ENCODE data around the gene CD320. TPM values are rescaled to one million over a fixed set of nuclear protein-coding genes. Genes with fewer than 3 reads are reported as not detected.
A peak's percentile ranks its signal among the peaks of the same experiment; 100 is the strongest.
"Not testable (repeated sequence)": the region's sequence is repeated elsewhere in the genome, so short reads cannot be mapped to it uniquely, and the experiment has no call there.

Gene CD320
- total RNA-seq, 1 donor from 2014 or later: 31.8 TPM

- H3K4me3 ChIP-seq: peak within 1 kb of the TSS; percentile 79
- intact Hi-C loops (cut with micrococcal nuclease): no loop called here
- peaks cover 22% of the 10 kb centered on the region for H3K36me3 ChIP-seq
- peaks cover 72% of the 10 kb centered on the region for H3K4me1 ChIP-seq
- peak; percentile 58 for TF ChIP-seq CTCF (IDR thresholded peaks at IDR 0.05; ENCODE audit: borderline replicate concordance)
- no peaks in the 10 kb centered on the region for H3K27me3 ChIP-seq (ENCODE audit: low read depth)
- no peaks in the 10 kb centered on the region for H3K9me3 ChIP-seq (replicated peaks)
- H3K27ac ChIP-seq (replicated peaks): peak within 1 kb of the TSS; percentile 91
- DNase-seq: peak; percentile 98
These were observed 13.2 kb upstream of the CD320 start, which contains the start of the genes NDUFA7 and RPS28 for GRCh38 chr19:8321067-8321985. TSS of gene NDUFA7 (minus strand) at chr19:8321375. CDS start at chr19:8321358, 17 bp downstream. TSS of gene RPS28 (plus strand) at chr19:8321496. CDS start at chr19:8321531, 35 bp downstream.

- peaks cover 74% of the 10 kb centered on the region for H3K4me1 ChIP-seq
These were observed 12.5 kb upstream of the CD320 start for GRCh38 chr19:8320564-8321066.

GRCh38 chr19:8319807-8320520 is 11.8 kb upstream of the CD320 start:
- H3K36me3 ChIP-seq: peaks cover 36% of the 10 kb centered on the region
- DNase-seq: no peak
- no peak for TF ChIP-seq CTCF (IDR thresholded peaks at IDR 0.05; ENCODE audit: borderline replicate concordance)
- no peaks in the 10 kb centered on the region for H3K9me3 ChIP-seq (replicated peaks)
- H3K4me3 ChIP-seq: peak overlapping the region; percentile 79
- intact Hi-C loops (cut with micrococcal nuclease): no loop called here
- peak overlapping the region; percentile 91 for H3K27ac ChIP-seq (replicated peaks)
- H3K27me3 ChIP-seq (ENCODE audit: low read depth): no peaks in the 10 kb centered on the region
- peaks cover 69% of the 10 kb centered on the region for H3K4me1 ChIP-seq

More at GRCh38 chr19:8320564-8321066, 12.5 kb upstream of the CD320 start:
- Histone ChIP-seq H3K27me3 (ENCODE audit: low read depth) (no peaks in the 10 kb centered on the region), H3K9me3 (replicated peaks) (no peaks in the 10 kb centered on the region), H3K27ac (replicated peaks) (peak overlapping the region; percentile 91), H3K36me3 (peaks cover 29% of the 10 kb centered on the region), H3K4me3 (peak overlapping the region; percentile 79)
- intact Hi-C loops (cut with micrococcal nuclease): no loop called here
- no peak for TF ChIP-seq CTCF (IDR thresholded peaks at IDR 0.05; ENCODE audit: borderline replicate concordance)
- DNase-seq: no peak

GRCh38 chr19:8318835-8319234 is 10.7 kb upstream of the CD320 start:
- DNase-seq; H3K27me3 ChIP-seq (ENCODE audit: low read depth); H3K9me3 ChIP-seq (replicated peaks); H3K27ac ChIP-seq (replicated peaks); H3K4me3 ChIP-seq; intact Hi-C loops (cut with micrococcal nuclease): not testable (repeated sequence)
- peaks cover 37% of the 10 kb centered on the region for H3K36me3 ChIP-seq
- peaks cover 57% of the 10 kb centered on the region for H3K4me1 ChIP-seq

- no peak for TF ChIP-seq CTCF (IDR thresholded peaks at IDR 0.05; ENCODE audit: borderline replicate concordance)
- intact Hi-C loops (cut with micrococcal nuclease): no loop called here
- H3K4me3 ChIP-seq: no peak overlapping the region
- no peaks in the 10 kb centered on the region for H3K27me3 ChIP-seq (ENCODE audit: low read depth)
- peaks cover 53% of the 10 kb centered on the region for H3K4me1 ChIP-seq
- H3K27ac ChIP-seq (replicated peaks): peak overlapping the region; percentile 64
- H3K9me3 ChIP-seq (replicated peaks): no peaks in the 10 kb centered on the region
- no peak for DNase-seq
- peaks cover 30% of the 10 kb centered on the region for H3K36me3 ChIP-seq
These were observed 8.4 kb upstream of the CD320 start for GRCh38 chr19:8316351-8317125.

GRCh38 chr19:8314981-8315640 is 7.0 kb upstream of the CD320 start:
- H3K4me3 ChIP-seq; H3K9me3 ChIP-seq (replicated peaks); DNase-seq; H3K27me3 ChIP-seq (ENCODE audit: low read depth); intact Hi-C loops (cut with micrococcal nuclease): not testable (repeated sequence)
- Histone ChIP-seq H3K36me3 (peaks cover 39% of the 10 kb centered on the region), H3K27ac (replicated peaks) (peak overlapping the region; percentile 55), H3K4me1 (peaks cover 45% of the 10 kb centered on the region)

Data from left ventricle myocardium inferior (tissue), 1 donor.